CD4-positive, CD25-positive, alpha-beta regulatory T cell (primary cell): ENCODE measurements around the gene ZDHHC8. TPM values are rescaled to one million over a fixed set of nuclear protein-coding genes. Genes with fewer than 3 reads are reported as not detected.

Source experiments
- ATAC-seq, 2 donors: fragments of 150-1000 bp; cut with Tn5 transposase; one replicate each; pipeline ENCODE4 v1.10.0; 2021; ENCODE audit warnings: low read depth in 2 of 2, moderate number of reproducible peaks in 2 of 2, moderate library complexity in 1 of 2
- DNase-seq, 3 donors: peaks; one replicate each; pipeline versions ENCODE4 v3.0.0 to v3.0.0-alpha.2; 2012 to 2022; ENCODE audit warnings: mixed read lengths in 1 of 3
- H3K27ac ChIP-seq: one replicate; pipeline ENCODE4 v1.7.0; 2013; ENCODE audit warnings: mild to moderate bottlenecking, low read length; ENCODE audit not compliant: insufficient read depth, poor library complexity, severe bottlenecking
- H3K27me3 ChIP-seq: one replicate; pipeline ENCODE4 v1.7.0; 2013; ENCODE audit warnings: low read length; ENCODE audit not compliant: control insufficient read depth, insufficient read depth
- H3K36me3 ChIP-seq: one replicate; pipeline ENCODE4 v1.7.0; 2013; ENCODE audit warnings: mild to moderate bottlenecking, low read length, moderate library complexity; ENCODE audit not compliant: control insufficient read depth, insufficient read depth
- H3K4me1 ChIP-seq: 2 replicates; pipeline ENCODE4 v1.7.0; 2013; ENCODE audit warnings: mild to moderate bottlenecking, low read length; ENCODE audit not compliant: insufficient read depth, control insufficient read depth, poor library complexity, severe bottlenecking
- H3K4me3 ChIP-seq: one replicate; pipeline ENCODE4 v1.7.0; 2013; ENCODE audit warnings: low read depth, mild to moderate bottlenecking, low read length, moderate library complexity
- H3K9me3 ChIP-seq, 2 experiments: 1 replicate in 1 of 2; 2 replicates in 1 of 2; pipeline ENCODE4 v1.7.0; 2013; ENCODE audit warnings: low read length in 2 of 2, mild to moderate bottlenecking in 1 of 2, moderate library complexity in 1 of 2; ENCODE audit not compliant: control insufficient read depth in 2 of 2
- H3K27ac Mint-ChIP-seq, 3 donors: one replicate each; pipeline ENCODE4 v1.8.0; 2020 to 2022; ENCODE audit warnings: mild to moderate bottlenecking in 3 of 3, mixed read lengths in 3 of 3, moderate library complexity in 2 of 3
- H3K27me3 Mint-ChIP-seq: one replicate; pipeline ENCODE4 v1.8.0; 2022; ENCODE audit warnings: mild to moderate bottlenecking, mixed read lengths
- H3K36me3 Mint-ChIP-seq: one replicate; pipeline ENCODE4 v1.8.0; 2020; ENCODE audit warnings: mixed read lengths
- H3K4me1 Mint-ChIP-seq, 4 donors: one replicate each; pipeline ENCODE4 v1.8.0; 2020 to 2022; ENCODE audit warnings: mixed read lengths in 4 of 4, mild to moderate bottlenecking in 1 of 4
- H3K4me3 Mint-ChIP-seq, 4 donors: one replicate each; pipeline ENCODE4 v1.8.0; 2020 to 2022; ENCODE audit warnings: mild to moderate bottlenecking in 4 of 4, mixed read lengths in 4 of 4, moderate library complexity in 3 of 4
- H3K9me3 Mint-ChIP-seq, 7 donors: one replicate each; pipeline ENCODE4 v1.8.0; 2020 to 2022; ENCODE audit warnings: mixed read lengths in 7 of 7, mild to moderate bottlenecking in 3 of 7, moderate library complexity in 2 of 7
- polyA plus RNA-seq, 4 donors: library from polyadenylated mRNA; unstranded; fragments of 300-500 nt; fragmentation: Illumina TruSeq; gene quantifications; one replicate each; pipeline ENCODE4 v1.2.3, GENCODE V29; 2021
- total RNA-seq: library from RNA; stranded (reverse); gene quantifications from one replicate; pipeline ENCODE4 v1.2.3, GENCODE V29; 2022

ZDHHC8 gene
- total and polyA plus RNA-seq, 5 donors from 2014 or later, result 1.2 to 76.7 (median 1.9) TPM

DNA sequence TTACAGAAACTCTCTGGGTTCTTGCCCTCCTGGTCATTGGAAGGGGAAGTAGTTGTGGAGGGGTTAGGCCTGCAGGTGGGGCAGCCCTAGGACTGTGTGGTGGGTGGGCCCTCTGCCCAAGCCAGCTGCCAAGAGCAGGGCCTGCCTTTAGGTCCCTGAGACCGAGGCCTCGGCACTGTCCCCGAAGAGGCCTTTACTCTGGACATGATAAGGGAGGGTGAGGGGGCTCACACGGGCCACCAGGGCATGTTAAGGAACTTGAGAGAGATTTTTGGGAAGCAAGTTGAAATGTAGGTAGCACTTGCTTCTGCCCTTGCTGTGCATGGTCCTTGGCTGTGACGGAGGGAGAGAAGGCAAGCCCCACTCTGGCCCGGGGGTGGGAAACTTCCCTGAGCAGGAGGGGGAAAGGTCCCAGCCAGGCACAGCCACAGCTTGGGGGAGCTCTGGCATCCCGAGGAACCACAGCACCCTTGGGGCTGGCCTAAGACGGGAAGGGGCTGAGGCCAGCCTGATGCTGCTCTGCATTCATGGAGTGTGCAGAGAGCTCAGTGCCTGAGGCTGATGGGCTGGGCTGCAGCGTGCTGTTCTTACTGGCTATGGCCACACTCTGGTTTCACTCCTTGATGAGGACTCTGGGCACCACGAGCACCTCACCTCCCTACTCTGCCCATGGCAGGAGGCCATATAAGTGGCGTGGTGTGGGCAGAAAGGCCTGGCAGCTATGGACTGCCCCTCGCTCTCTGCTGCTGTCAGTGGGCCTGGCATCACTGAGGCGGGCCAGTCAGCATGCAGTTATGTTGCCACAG, 23.4 kb upstream of the ZDHHC8 start:
- H3K4me3 ChIP-seq, result no peak overlapping the region
- H3K9me3 ChIP-seq, result no peaks in the 10 kb centered on the region
- no peak overlapping the region for H3K4me3 Mint-ChIP-seq
- no peak overlapping the region for H3K27ac ChIP-seq
- no peak for ATAC-seq
- peaks cover 0 to 18% (median 9%) of the 10 kb centered on the region in 4 donors for H3K4me1 Mint-ChIP-seq
- H3K27ac Mint-ChIP-seq, result peak overlapping the region in 2 of 3 donors; percentile 69 to 71
- no peaks in the 10 kb centered on the region for H3K27me3 ChIP-seq
- DNase-seq, result no peak
- no peaks in the 10 kb centered on the region for H3K9me3 Mint-ChIP-seq
- H3K36me3 Mint-ChIP-seq, result peaks cover 15% of the 10 kb centered on the region
- H3K4me1 ChIP-seq, result peaks cover 8% of the 10 kb centered on the region
- H3K27me3 Mint-ChIP-seq, result no peaks in the 10 kb centered on the region
- peaks cover 51% of the 10 kb centered on the region for H3K36me3 ChIP-seq

DNA sequence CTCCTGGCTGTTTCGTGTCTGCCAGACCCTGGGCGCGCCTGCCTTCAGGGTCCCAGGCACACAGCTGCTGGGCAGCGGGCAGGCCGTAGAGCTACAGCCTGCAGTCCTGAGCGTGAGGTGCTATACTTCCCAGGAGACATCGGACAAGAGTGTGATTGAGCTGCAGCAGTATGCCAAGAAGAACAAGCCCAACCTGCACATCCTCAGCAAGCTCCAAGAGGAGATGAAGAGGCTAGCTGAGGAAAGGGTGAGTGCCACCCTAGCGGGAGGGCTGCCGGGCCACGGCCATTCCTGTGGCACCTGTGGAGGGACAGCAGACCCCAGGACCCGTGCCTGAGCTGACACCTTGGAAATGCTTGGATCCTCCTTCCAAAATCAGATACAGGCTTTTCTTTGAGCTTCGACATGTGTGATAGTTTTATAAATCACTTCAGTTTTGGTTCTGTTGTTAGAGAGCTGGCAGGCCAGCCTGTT, 22.8 kb upstream of the ZDHHC8 start:
- Mint-ChIP-seq H3K9me3 (no peaks in the 10 kb centered on the region), H3K27me3 (no peaks in the 10 kb centered on the region), H3K36me3 (peaks cover 11% of the 10 kb centered on the region), H3K4me3 (no peak overlapping the region), H3K4me1 (peaks cover 0 to 13% (median 6%) of the 10 kb centered on the region in 4 donors), H3K27ac (peak overlapping the region in 1 of 3 donors; percentile 69)
- no peak for ATAC-seq
- DNase-seq, result no peak
- Histone ChIP-seq H3K36me3 (peaks cover 54% of the 10 kb centered on the region), H3K4me1 (peaks cover 12% of the 10 kb centered on the region), H3K27me3 (no peaks in the 10 kb centered on the region), H3K4me3 (no peak overlapping the region), H3K27ac (no peak overlapping the region), H3K9me3 (no peaks in the 10 kb centered on the region)

DNA sequence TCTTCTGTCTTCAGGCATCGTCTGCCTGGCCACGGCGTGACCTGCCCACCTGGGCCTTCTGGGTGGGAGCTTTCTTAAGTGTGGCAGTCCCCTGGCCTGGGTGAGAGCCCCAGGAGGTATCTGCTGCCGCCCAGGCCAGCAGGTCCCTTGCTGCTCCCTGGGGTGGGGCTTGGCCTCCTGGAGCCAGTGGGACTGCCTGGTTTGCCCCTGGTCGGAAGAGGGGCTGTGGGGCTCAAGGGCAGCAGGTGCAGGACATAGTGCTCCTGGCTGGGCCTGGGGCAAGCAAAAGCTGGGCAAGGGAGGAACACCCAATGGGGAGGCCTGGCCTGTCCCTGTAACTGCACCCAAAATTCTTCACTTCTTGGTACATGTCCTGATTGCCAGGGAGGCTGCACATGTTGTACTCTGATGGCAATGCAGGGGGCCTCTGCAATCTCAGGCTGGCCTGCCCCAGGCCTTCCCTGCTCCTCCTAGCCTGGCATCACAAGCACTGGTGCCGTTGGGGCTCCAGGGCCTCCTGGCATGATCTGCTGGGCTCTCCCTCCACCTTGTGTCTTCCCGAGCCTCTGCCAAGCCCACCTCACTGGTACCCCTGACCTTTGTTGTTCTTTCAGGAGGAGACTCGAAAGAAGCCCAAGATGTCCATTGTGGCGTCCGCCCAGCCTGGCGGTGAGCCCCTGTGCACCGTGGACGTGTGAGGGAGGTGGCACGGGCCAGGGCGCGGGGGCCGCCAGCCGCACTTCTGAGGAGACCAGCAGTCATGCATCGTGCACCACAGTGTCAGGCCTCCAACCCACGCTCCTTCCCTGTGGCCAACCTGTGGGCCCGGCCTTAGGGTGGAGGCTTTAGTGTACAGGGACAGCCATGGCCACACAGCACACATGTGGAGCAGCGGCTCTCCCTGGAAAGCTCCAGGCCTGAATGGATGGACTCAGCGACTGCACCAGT, 21.9 kb upstream of the ZDHHC8 start:
- Mint-ChIP-seq H3K36me3 (peaks cover 11% of the 10 kb centered on the region), H3K27ac (peak overlapping the region in 2 of 3 donors; percentile 52 to 63)
- no peak for DNase-seq

DNA sequence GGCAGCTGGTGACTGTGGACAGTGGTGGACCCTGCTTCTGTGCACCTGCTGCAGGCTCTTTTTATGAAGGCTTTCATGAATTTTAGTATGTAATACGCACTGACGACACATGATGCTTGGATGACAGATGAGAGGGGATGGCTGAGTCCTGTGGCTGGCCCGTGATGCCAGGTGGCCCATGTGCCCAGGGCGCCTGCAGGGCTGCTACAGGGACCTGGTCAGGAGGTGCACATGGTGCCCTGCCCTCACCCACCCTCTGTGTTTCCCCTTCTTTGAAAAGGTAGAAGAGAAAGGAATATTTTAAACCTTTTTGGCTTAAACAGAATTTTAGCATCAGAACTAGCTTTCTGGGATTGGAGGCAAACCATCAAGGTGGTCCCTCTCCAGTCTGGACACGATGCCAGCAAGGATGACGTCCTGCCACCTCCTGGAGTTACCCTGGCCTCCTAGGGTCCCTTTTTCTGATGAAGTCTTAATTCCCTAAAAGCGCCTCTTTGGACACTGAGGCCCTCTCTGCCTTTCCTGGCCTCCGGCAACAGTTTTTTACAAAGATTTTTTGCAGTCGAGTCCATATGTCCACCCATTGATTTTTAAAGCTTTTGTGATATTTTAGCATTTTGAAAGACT, 21.1 kb upstream of the ZDHHC8 start:
- Histone ChIP-seq H3K27ac (peak overlapping the region; percentile 52), H3K4me1 (peaks cover 21% of the 10 kb centered on the region), H3K27me3 (no peaks in the 10 kb centered on the region), H3K36me3 (peaks cover 51% of the 10 kb centered on the region), H3K4me3 (no peak overlapping the region), H3K9me3 (no peaks in the 10 kb centered on the region)
- H3K4me3 Mint-ChIP-seq, result no peak overlapping the region
- H3K9me3 Mint-ChIP-seq, result no peaks in the 10 kb centered on the region
- ATAC-seq, result no peak
- peaks cover 15% of the 10 kb centered on the region for H3K36me3 Mint-ChIP-seq
- H3K4me1 Mint-ChIP-seq, result peaks cover 0 to 23% (median 12%) of the 10 kb centered on the region in 4 donors
- DNase-seq, result no peak
- no peaks in the 10 kb centered on the region for H3K27me3 Mint-ChIP-seq
- peak overlapping the region; percentile 37 to 69 (median 52) for H3K27ac Mint-ChIP-seq

More for the DNA sequence above, 21.9 kb upstream of the ZDHHC8 start:
- Histone ChIP-seq H3K4me3 (no peak overlapping the region), H3K9me3 (no peaks in the 10 kb centered on the region), H3K4me1 (peaks cover 17% of the 10 kb centered on the region), H3K27ac (no peak overlapping the region), H3K36me3 (peaks cover 56% of the 10 kb centered on the region), H3K27me3 (no peaks in the 10 kb centered on the region)
- H3K27me3 Mint-ChIP-seq, result no peaks in the 10 kb centered on the region
- no peak for ATAC-seq
- H3K4me3 Mint-ChIP-seq, result no peak overlapping the region
- peaks cover 0 to 17% (median 8%) of the 10 kb centered on the region in 4 donors for H3K4me1 Mint-ChIP-seq
- H3K9me3 Mint-ChIP-seq, result no peaks in the 10 kb centered on the region

DNA sequence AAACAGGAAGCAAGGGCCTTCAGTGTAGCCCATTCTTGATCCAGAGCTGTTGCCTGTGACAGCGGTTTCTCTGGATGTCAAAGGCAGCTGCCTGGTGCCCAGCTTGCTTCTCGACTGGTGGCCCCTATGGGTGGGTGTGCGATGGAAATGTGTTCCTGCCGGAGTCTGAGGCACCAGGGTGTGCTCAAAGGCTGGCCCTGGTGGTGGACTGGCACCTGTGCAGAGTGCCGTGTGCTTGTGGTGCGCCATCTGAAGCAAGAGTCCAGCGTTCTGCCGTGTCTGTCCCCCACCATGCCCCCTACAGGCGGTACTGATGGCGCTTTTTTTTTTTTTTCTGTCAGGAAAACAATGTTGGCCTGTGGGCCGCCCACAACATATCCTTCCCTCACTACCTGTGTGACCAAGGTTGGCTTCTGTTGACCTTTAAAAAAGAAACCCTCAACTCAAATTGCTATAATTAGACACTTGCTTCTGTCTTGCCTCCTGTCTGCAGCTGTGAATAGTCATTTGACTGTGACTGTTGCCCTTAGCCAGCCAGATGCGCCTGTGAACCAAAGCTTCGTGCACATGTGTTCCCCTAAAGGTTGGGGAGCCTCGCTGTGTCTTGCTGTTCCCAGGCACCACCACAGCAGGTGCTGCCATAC, 20.4 kb upstream of the ZDHHC8 start:
- H3K27ac ChIP-seq, result peak overlapping the region; percentile 52
- no peaks in the 10 kb centered on the region for H3K9me3 ChIP-seq
- no peaks in the 10 kb centered on the region for H3K27me3 ChIP-seq
- H3K36me3 ChIP-seq, result peaks cover 45% of the 10 kb centered on the region
- DNase-seq (peak; percentile 24 to 71 (median 45)), ATAC-seq (peak; percentile 62 to 64)
- no peak overlapping the region for H3K4me3 ChIP-seq
- peak overlapping the region; percentile 52 to 69 (median 65) for H3K27ac Mint-ChIP-seq
- peaks cover 28% of the 10 kb centered on the region for H3K4me1 ChIP-seq
- peaks cover 15% of the 10 kb centered on the region for H3K36me3 Mint-ChIP-seq
- H3K9me3 Mint-ChIP-seq, result no peaks in the 10 kb centered on the region
- H3K4me1 Mint-ChIP-seq, result peaks cover 0 to 24% (median 13%) of the 10 kb centered on the region in 4 donors
- peak overlapping the region in 1 of 4 donors; percentile 67 for H3K4me3 Mint-ChIP-seq
- H3K27me3 Mint-ChIP-seq, result no peaks in the 10 kb centered on the region

DNA sequence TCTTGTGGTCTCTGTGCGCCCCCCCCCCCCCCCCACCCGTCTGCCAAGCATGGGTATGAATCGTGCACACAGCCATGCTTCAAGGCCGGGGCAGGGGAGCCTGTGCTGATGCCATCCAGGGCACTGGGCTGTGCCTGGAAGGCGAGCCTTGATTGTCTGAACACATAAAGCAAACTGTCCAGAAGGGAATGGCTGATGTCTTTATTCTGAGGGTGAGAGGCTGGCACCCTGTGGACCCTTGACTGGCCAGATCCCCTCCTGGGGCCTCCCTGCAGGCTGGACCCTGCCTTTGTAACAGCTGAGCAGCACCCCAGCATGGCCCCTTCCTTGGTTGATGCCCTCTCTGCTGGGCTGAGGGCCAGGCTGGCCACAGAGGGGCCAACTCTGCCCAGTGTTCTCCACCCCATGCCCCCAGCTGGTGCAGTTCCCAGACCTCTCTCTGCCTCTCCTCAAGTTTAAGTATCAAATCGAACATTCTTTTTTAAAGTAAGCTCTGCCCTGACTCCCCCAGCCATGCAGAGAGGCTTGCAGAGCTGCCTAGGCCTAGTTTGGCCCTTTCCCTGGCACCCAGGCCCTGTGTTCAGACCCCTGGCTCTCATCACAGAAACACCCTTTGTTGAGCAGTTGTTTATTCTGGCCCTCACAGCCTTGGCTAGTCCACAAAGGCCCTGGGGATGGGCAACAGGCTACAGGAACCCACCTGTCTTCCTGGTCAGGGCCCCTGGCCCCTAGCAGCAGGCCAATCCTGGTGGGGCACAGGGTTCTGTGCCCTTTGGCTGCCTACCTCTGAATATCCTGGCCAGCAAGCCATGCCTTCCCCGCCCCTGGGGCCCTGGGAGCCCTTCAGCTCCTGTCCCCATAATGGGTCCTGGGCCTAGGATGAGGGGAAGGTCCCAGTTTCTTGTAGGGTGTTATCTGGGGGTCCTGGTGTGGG, 19.6 kb upstream of the ZDHHC8 start:
- no peak for DNase-seq
- no peaks in the 10 kb centered on the region for H3K9me3 ChIP-seq
- H3K27me3 Mint-ChIP-seq, result no peaks in the 10 kb centered on the region
- no peak overlapping the region for H3K4me3 ChIP-seq
- peaks cover 15% of the 10 kb centered on the region for H3K36me3 Mint-ChIP-seq
- H3K4me3 Mint-ChIP-seq, result peak overlapping the region in 3 of 4 donors; percentile 13 to 67 (median 52)
- H3K9me3 Mint-ChIP-seq, result no peaks in the 10 kb centered on the region
- ATAC-seq, result no peak
- peak overlapping the region; percentile 52 for H3K27ac ChIP-seq
- peak overlapping the region in 2 of 3 donors; percentile 20 to 76 for H3K27ac Mint-ChIP-seq
- peaks cover 35% of the 10 kb centered on the region for H3K4me1 ChIP-seq
- H3K4me1 Mint-ChIP-seq, result peaks cover 0 to 27% (median 14%) of the 10 kb centered on the region in 4 donors
- H3K36me3 ChIP-seq, result peaks cover 37% of the 10 kb centered on the region
- H3K27me3 ChIP-seq, result no peaks in the 10 kb centered on the region
